ENCODE measurements around the gene MACROD1.

MACROD1 gene

GRCh38 chr11:64045700-64046099 lies 120.2 kb downstream of the MACROD1 start:
- TF ChIP-seq CTCF (IDR thresholded peaks at IDR 0.05) = no peak
- no peak for DNase-seq
- Histone ChIP-seq H3K27ac (no peak overlapping the region), H3K4me3 (no peak overlapping the region), H3K9me3 (no peaks in the 10 kb centered on the region), H3K36me3 (no peaks in the 10 kb centered on the region), H3K27me3 (no peaks in the 10 kb centered on the region), H3K4me1 (no peaks in the 10 kb centered on the region)
- intact Hi-C loops (cut with DNase I; ENCODE audit: low total_unique reads) = no loop called here

GRCh38 chr11:64044730-64045393 lies 121.1 kb downstream of the MACROD1 start:
- intact Hi-C loops (cut with DNase I; ENCODE audit: low total_unique reads) = no loop called here
- H3K4me3 ChIP-seq = no peak overlapping the region
- no peaks in the 10 kb centered on the region for H3K36me3 ChIP-seq
- no peak overlapping the region for H3K27ac ChIP-seq
- H3K27me3 ChIP-seq = no peaks in the 10 kb centered on the region
- no peaks in the 10 kb centered on the region for H3K9me3 ChIP-seq
- TF ChIP-seq CTCF (IDR thresholded peaks at IDR 0.05) = no peak
- no peak for DNase-seq
- H3K4me1 ChIP-seq = no peaks in the 10 kb centered on the region

GRCh38 chr11:64043545-64043944 lies 122.4 kb downstream of the MACROD1 start:
- H3K4me1 ChIP-seq = no peaks in the 10 kb centered on the region

GRCh38 chr11:64042301-64042700 lies 123.6 kb downstream of the MACROD1 start:
- no peak for DNase-seq
- Histone ChIP-seq H3K27me3 (no peaks in the 10 kb centered on the region), H3K9me3 (no peaks in the 10 kb centered on the region), H3K36me3 (no peaks in the 10 kb centered on the region), H3K4me3 (no peak overlapping the region), H3K27ac (no peak overlapping the region), H3K4me1 (peaks cover 0 to under 1% (median 0%) of the 10 kb centered on the region in 4 donors)
- intact Hi-C loops (cut with DNase I; ENCODE audit: low total_unique reads) = no loop called here
- TF ChIP-seq CTCF (IDR thresholded peaks at IDR 0.05) = no peak

More at GRCh38 chr11:64043545-64043944, 122.4 kb downstream of the MACROD1 start:
- Histone ChIP-seq H3K36me3 (no peaks in the 10 kb centered on the region), H3K4me3 (no peak overlapping the region), H3K27ac (no peak overlapping the region), H3K27me3 (no peaks in the 10 kb centered on the region), H3K9me3 (no peaks in the 10 kb centered on the region)
- intact Hi-C loops (cut with DNase I; ENCODE audit: low total_unique reads) = no loop called here
- TF ChIP-seq CTCF (IDR thresholded peaks at IDR 0.05) = no peak
- no peak for DNase-seq

GRCh38 chr11:64041846-64042245 lies 124.1 kb downstream of the MACROD1 start:
- Histone ChIP-seq H3K27me3 (peaks cover 0 to under 1% of the 10 kb centered on the region in 2 donors), H3K27ac (no peak overlapping the region), H3K4me3 (no peak overlapping the region), H3K4me1 (peaks cover 0 to 5% (median under 1%) of the 10 kb centered on the region in 4 donors), H3K9me3 (no peaks in the 10 kb centered on the region), H3K36me3 (no peaks in the 10 kb centered on the region)
- TF ChIP-seq CTCF (IDR thresholded peaks at IDR 0.05) = no peak
- intact Hi-C loops (cut with DNase I; ENCODE audit: low total_unique reads) = no loop called here
- DNase-seq = no peak

Data from tibial artery (tissue), 4 donors.